Tibial artery (tissue), 4 donors: Measurements from ENCODE around the gene ELAVL1.
"Not testable (repeated sequence)": the region's sequence is repeated elsewhere in the genome, so short reads cannot be mapped to it uniquely, and the experiment has no call there.

Experiments used
- DNase-seq, 2 donors: peaks; one replicate each; pipeline ENCODE4 v3.0.0-alpha.2; 2019
- H3K27ac ChIP-seq, 2 donors: fragments of 200-600 bp; sonication (generic) in 1 of 2; 1 replicate in 1 of 2; 2 replicates in 1 of 2; pipeline ENCODE4 v1.5.1; 2018 to 2019; ENCODE audit warnings: mild to moderate bottlenecking in 1 of 2
- H3K27me3 ChIP-seq, 2 donors: fragments of 200-600 bp; sonication (generic) in 1 of 2; one replicate each; pipeline versions ENCODE4 v1.5.1 to v1.6.0; 2016 to 2019
- H3K36me3 ChIP-seq, 3 donors: fragments of 200-600 bp; sonication (generic) in 2 of 3; one replicate each; pipeline ENCODE4 v1.5.1; 2016 to 2019; ENCODE audit warnings: mild to moderate bottlenecking in 2 of 3
- H3K4me1 ChIP-seq, 4 donors: fragments of 200-600 bp; sonication (generic) in 2 of 4; 1 replicate in 3 of 4; 2 replicates in 1 of 4; pipeline ENCODE4 v1.5.1; 2016 to 2019
- H3K4me3 ChIP-seq, 2 donors: fragments of 200-600 bp; sonication (generic) in 1 of 2; 1 replicate in 1 of 2; 2 replicates in 1 of 2; pipeline ENCODE4 v1.5.1; 2018 to 2019; ENCODE audit warnings: mild to moderate bottlenecking in 2 of 2
- H3K9me3 ChIP-seq, 3 donors: fragments of 200-600 bp; sonication (generic) in 1 of 3; one replicate each; pipeline ENCODE4 v1.5.1; 2016 to 2019
- intact Hi-C: fragments of 100-400 bp; cut with DNase I; formaldehyde crosslinking; loops from one replicate; pipeline ENCODE4 v1.15.0; 2023; ENCODE audit warnings: low total_unique reads
- TF ChIP-seq, protein P1 (sequence below), 2 experiments: fragments of 200-600 bp in 1 of 2; fragments of 450-650 bp in 1 of 2; IDR thresholded peaks; one replicate each; pipeline ENCODE4 v1.5.1; 2017 to 2019; ENCODE audit warnings: antibody characterized with exemption in 2 of 2, mild to moderate bottlenecking in 1 of 2, moderate library complexity in 1 of 2

Gene ELAVL1

DNA sequence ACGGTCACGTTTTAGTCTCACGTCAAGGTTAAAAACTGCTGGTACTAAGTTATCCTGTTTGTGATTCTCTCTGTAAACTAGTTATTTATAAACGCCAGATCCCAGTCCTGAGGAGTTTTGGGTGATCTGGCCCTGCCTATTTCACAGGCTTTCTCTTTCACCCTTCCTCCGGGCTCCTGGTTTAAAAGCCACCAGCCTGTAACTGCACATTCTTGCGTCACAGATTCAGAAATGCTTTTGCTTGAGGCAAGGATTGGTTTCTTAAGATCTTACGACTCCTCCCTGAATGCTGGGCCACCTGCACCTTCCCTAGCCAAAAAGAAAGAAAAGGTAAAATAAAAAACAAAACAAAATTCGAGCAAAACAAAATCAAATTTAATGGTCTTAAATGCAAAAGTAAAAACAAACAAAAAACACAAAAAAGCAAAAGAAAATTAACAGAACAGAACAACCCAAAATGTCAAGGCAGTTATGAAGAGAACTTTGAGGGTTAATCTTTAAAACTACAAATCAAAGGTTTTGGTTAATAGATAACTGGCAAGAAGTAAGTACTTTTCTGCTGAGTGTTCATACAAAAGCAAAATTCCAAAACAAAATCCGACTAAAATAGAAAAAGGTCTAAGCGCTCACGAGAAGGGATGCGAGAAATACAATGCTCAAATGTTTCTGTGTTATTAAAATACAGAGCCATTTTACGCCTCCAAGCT is 43.4 kb downstream of the ELAVL1 start:
- no peaks in the 10 kb centered on the region for H3K9me3 ChIP-seq
- intact Hi-C loops: no loop called here
- TF ChIP-seq, protein P1, sequence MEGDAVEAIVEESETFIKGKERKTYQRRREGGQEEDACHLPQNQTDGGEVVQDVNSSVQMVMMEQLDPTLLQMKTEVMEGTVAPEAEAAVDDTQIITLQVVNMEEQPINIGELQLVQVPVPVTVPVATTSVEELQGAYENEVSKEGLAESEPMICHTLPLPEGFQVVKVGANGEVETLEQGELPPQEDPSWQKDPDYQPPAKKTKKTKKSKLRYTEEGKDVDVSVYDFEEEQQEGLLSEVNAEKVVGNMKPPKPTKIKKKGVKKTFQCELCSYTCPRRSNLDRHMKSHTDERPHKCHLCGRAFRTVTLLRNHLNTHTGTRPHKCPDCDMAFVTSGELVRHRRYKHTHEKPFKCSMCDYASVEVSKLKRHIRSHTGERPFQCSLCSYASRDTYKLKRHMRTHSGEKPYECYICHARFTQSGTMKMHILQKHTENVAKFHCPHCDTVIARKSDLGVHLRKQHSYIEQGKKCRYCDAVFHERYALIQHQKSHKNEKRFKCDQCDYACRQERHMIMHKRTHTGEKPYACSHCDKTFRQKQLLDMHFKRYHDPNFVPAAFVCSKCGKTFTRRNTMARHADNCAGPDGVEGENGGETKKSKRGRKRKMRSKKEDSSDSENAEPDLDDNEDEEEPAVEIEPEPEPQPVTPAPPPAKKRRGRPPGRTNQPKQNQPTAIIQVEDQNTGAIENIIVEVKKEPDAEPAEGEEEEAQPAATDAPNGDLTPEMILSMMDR (IDR thresholded peaks at IDR 0.05): no peak
- H3K4me3 ChIP-seq: no peak overlapping the region
- H3K27me3 ChIP-seq: no peaks in the 10 kb centered on the region
- H3K36me3 ChIP-seq: peaks cover 36 to 89% (median 73%) of the 10 kb centered on the region in 3 donors
- H3K4me1 ChIP-seq: no peaks in the 10 kb centered on the region
- H3K27ac ChIP-seq: no peak overlapping the region
- no peak for DNase-seq

GRCh38 chr19:7961082-7961481 is 44.4 kb downstream of the ELAVL1 start:
- DNase-seq, H3K27ac ChIP-seq, H3K4me3 ChIP-seq, H3K9me3 ChIP-seq, H3K4me1 ChIP-seq, intact Hi-C loops, H3K27me3 ChIP-seq: not testable (repeated sequence)
- peaks cover 26 to 83% (median 63%) of the 10 kb centered on the region in 3 donors for H3K36me3 ChIP-seq

DNA sequence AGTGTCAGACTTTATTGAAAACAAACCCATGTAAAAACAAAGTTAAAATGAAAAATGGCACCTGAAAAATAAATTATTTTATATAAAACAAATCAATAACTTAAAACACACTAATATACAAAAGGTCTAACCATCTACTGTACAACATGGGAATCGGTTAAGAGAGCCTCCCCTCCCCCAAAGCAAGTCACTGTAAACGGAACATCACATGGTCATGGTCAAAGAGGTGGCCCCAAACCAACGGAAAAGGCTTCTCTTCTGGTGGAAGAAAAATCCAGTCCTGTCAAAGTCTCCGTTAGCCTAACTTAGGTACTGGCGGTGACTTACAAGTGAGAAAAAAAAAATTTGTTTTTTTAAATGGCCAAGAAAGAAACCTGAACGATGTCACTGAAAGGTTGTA is 46.2 kb downstream of the ELAVL1 start:
- no peak for DNase-seq
- intact Hi-C loops: no loop called here
- Histone ChIP-seq H3K27me3 (no peaks in the 10 kb centered on the region), H3K36me3 (peaks cover 10 to 64% (median 49%) of the 10 kb centered on the region in 3 donors), H3K9me3 (no peaks in the 10 kb centered on the region), H3K27ac (no peak overlapping the region), H3K4me1 (no peaks in the 10 kb centered on the region), H3K4me3 (no peak overlapping the region)
- TF ChIP-seq, protein P1 (IDR thresholded peaks at IDR 0.05): no peak

DNA sequence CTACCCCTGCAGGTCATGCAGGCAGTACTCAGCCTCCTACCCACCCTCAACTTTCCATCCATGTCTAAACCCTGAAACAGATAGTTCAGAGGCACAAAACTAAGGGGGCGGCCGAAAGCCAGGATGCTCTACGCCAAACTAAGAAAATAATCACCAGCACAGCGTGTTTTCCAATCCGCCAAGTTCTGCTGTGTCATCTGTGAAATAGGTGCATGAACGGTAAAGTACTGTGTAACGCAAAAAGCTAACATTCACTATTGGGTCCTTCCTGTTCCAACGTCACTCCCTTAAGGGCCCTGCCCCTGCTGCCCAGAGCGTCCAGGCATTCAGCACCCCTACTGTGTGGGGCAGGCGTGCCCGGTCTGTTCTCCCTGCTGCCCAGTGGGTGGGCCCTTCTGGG is 49.7 kb downstream of the ELAVL1 start:
- intact Hi-C loops: no loop called here
- TF ChIP-seq, protein P1 (IDR thresholded peaks at IDR 0.05): no peak
- Histone ChIP-seq H3K27me3 (no peaks in the 10 kb centered on the region), H3K36me3 (peaks cover 0 to 30% (median 19%) of the 10 kb centered on the region in 3 donors), H3K4me3 (no peak overlapping the region), H3K9me3 (no peaks in the 10 kb centered on the region), H3K27ac (no peak overlapping the region), H3K4me1 (no peaks in the 10 kb centered on the region)
- no peak for DNase-seq

GRCh38 chr19:7953576-7953975 is 51.9 kb downstream of the ELAVL1 start:
- no peaks in the 10 kb centered on the region for H3K9me3 ChIP-seq
- DNase-seq: no peak
- H3K4me1 ChIP-seq: no peaks in the 10 kb centered on the region
- H3K4me3 ChIP-seq: no peak overlapping the region
- H3K36me3 ChIP-seq: peaks cover 0 to 16% (median 7%) of the 10 kb centered on the region in 3 donors
- H3K27ac ChIP-seq: no peak overlapping the region
- TF ChIP-seq, protein P1 (IDR thresholded peaks at IDR 0.05): no peak
- intact Hi-C loops: no loop called here
- no peaks in the 10 kb centered on the region for H3K27me3 ChIP-seq

GRCh38 chr19:7953060-7953459 is 52.4 kb downstream of the ELAVL1 start:
- Histone ChIP-seq H3K36me3 (peaks cover 0 to 12% (median 4%) of the 10 kb centered on the region in 3 donors), H3K4me1 (no peaks in the 10 kb centered on the region), H3K9me3 (no peaks in the 10 kb centered on the region), H3K27me3 (no peaks in the 10 kb centered on the region), H3K27ac (no peak overlapping the region), H3K4me3 (no peak overlapping the region)
- no peak for DNase-seq
- intact Hi-C loops: no loop called here
- TF ChIP-seq, protein P1 (IDR thresholded peaks at IDR 0.05): no peak
